NOMO-1 treated with DMSO at 0.1 percent for 48 hours (cell line): Measurements from ENCODE around the gene TRIP12.
A peak's percentile ranks its signal among the peaks of the same experiment; 100 is the strongest.
"Not testable (repeated sequence)": the region's sequence is repeated elsewhere in the genome, so short reads cannot be mapped to it uniquely, and the experiment has no call there.

Experiments used
- DNase-seq: peaks from one replicate; lab custom pipeline; 2025; ENCODE audit not compliant: unreplicated experiment; lab: John Stamatoyannopoulos, UW

TRIP12 gene

GRCh38 chr2:229779650-229780049, 142.2 kb downstream of the TRIP12 start:
- DNase-seq, result no peak

DNA sequence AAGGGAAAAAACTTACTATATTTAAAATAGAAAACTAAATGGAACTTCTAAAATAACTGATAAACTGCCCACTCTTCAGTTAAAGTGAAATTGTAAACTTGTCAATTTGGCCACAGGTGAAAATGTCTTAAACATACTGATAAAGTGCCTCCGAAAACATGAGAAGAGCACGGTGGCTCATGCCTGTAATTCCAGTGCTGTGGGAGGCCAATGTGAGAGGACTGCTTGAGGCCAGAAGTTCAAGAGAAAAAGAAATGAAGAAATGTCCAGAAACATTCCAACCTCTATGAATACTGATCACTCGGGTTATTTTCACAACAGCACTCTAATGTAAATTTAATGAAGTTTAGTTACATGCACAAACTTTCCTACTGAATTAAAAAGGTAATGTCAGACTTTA, 144.1 kb downstream of the TRIP12 start:
- no peak for DNase-seq

DNA sequence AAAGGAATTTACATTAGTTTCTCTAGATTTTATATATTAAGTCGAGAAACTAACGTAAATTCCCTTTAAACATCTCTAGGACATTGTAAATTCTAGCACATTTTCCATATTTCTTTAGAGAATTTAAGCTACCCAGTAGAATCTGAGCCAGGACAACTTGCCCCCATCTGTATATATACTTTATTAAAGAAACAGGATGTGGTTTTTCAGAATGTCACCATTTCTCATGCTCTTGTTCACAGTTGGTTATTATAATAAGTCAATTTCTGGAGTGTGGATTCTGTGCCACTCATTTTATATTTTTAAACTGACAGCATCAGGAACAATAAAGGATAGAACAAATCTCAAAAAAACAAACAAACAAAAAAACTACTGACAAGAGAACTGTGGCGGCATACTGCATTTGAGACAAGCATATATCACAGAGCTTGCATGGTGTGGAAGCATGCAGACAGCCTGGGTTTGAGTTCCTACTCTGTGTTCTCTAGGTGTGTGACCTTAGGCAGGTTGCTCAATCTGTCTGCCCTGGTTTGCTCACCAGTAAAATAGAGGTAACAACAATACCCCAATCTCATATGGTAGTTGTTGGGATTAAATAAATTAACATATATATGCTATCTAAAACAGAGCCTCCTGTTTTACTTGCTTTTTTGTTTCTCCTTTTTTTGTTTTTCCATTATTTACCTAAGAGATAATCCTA, 146.0 kb downstream of the TRIP12 start:
- DNase-seq, result peak; percentile 9

DNA sequence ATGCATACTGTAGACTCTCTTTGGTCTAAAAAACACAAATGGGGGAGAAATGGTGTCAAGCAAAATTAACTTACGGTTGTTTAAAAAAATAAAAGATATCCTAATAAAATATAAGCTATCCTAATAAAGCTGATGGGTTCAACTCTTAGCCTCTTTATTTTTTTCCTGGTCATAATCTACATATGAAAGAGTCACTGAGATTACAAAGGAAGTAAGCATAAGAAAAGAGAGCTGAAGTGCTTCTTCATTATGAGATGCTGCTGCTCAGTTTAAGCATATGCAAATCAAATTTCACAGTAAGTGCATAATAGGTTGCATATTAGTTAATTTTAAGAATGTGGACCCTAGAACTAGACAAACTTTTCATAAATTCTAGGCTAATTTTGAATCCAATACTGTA, 147.6 kb downstream of the TRIP12 start:
- no peak for DNase-seq

GRCh38 chr2:229768235-229768634, 153.6 kb downstream of the TRIP12 start:
- no peak for DNase-seq

GRCh38 chr2:229765721-229766120, 156.1 kb downstream of the TRIP12 start:
- DNase-seq, result no peak

DNA sequence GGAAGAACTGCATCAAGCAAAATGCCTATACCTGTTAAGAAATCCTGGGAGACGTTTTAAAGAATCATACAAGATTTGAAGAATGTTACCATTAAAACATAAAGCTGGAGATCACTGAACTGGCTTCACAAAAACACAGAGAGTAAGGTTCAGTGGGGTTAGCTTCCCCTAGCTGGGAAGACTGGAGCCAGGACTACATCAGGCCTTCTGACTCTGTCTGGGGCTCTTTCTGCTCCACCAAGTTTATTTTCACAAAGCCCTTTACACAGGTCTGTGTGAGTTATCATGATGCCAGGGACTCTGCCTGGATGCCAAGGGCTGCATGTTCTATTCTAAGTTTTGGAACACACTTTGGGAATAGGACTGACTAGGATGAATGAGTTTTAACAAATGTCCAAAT, 160.1 kb downstream of the TRIP12 start:
- DNase-seq, result no peak

GRCh38 chr2:229757462-229757861, 164.3 kb downstream of the TRIP12 start:
- not testable (repeated sequence) for DNase-seq

- no peak for DNase-seq
Measured at GRCh38 chr2:229752970-229753729, 168.7 kb downstream of the TRIP12 start.

DNA sequence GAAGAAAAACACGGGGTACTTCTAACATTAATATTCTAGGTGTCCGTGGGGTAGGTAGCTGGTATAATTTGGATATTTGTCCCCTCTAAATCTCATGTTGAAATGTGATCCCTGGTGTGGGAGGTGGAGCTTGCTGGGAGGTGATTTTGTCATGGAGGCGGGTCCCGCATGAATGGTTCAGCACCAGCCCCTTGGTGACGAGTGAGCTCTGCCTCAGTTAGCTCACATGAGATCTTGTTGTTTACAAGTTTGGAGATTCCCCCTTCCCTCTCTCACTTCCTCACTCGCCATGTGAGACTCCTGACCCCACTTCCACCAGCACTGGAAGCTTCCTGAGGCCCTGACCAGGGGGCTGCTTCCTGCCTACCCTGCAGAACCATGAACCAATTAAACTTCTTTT, 172.0 kb downstream of the TRIP12 start:
- no peak for DNase-seq

DNA sequence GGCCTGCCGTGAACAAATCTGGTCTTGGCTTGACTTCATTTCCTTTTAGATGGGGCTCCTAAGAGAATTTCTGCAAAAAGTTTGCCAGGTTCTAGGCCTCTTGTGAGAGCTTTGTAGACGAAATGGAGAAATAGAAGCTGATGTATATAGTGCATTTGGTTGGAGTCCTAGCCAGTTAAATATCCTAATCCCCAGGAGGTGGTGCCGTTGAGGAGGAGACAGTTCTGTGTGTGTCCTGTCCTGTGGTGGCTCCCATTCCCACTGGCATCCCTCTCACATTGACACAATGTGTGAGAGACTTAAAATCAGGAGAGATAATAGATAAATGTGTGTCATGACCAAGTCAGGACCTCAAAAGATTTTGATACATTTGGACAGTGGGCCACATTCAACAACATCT, 172.9 kb downstream of the TRIP12 start:
- DNase-seq, result no peak

- DNase-seq, result not testable (repeated sequence)
Measured at GRCh38 chr2:229742691-229743090, 179.1 kb downstream of the TRIP12 start.

DNA sequence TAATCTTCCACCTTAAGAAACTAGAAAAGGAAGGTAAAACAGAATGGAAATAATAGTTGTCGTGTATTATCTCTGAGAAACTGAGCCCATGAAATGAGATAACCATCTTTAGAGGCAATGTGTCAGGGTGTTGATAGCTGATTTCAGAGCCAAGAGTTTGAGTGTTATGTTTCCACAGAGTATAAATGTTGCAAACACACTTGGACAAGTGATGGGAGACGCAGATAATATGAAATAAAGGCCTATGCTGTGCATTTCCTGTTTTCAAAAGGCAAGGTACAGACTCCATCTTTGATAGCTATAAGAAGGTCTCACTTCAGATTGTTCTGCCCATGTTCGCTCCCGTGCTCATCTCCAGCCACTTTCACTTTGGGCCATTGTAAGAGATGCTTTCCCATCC, 181.5 kb downstream of the TRIP12 start:
- no peak for DNase-seq

DNA sequence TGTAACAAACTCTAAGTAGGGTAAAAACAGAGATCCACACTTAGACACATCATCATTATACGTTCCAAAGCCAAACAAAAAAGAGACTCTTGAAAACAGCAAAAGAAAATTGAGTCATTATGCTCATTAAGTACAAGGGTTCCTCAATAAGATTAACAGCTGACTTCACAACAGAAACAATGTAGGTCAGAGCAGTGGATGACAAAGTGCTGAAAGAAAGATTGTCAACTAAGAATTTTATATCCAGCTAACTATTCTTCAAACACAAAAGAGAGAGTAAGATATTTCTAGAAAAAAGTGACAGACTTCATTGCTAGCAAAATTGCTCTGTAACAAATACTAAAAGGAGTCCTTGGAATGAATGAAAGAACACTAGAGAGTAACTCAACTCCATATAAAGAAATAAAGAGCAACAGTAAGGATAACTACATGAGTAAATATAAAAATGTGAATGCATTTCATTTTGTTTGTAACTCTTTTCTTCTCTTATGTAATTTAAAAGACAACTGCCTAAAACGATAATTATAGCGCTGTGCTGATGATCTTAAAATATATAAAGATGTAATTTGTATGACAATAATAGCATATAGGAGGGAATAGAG, 183.7 kb downstream of the TRIP12 start:
- no peak for DNase-seq

DNA sequence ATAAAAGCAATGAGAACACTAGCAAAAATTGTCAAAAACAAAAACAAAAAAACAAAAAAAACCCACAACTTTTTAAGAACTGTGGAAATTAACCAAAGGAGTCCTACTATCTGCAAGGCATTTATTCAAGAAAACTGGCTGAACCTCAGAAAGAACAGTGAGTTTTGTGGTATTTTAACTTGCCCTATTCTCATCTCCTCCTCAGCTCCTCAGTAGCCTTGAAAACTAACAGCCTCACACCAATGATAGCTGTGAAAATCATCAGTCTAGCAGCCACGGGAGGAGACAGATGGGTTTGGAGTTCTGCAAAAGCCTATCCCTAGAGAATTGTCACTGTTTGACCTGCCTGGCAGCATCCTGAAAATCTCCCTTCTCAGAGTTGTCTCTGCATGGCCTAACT, 187.4 kb downstream of the TRIP12 start:
- DNase-seq, result no peak

- no peak for DNase-seq
Measured at GRCh38 chr2:229733611-229734245, 188.1 kb downstream of the TRIP12 start.

GRCh38 chr2:229732897-229733296, 188.9 kb downstream of the TRIP12 start:
- no peak for DNase-seq

GRCh38 chr2:229731916-229732315, 189.9 kb downstream of the TRIP12 start:
- DNase-seq, result no peak

DNA sequence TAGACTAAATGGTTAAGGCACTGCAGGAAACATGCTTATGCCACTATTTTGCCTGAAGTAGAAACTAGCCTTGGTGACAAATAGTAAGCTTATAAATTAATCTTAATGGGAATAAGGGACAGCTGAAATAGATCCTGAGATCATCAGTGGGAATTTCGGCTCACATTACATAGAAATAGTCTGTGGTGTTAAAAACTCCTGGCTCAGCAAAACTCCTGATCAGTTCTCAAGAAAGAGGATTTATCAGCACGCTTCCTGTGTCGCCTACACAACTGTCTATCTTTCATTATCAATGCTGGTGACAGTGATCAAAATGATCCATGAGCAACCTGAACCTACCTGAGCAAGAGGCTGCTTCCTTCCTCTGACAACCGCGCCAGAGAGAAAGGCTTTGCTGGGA, 190.4 kb downstream of the TRIP12 start:
- DNase-seq, result no peak

DNA sequence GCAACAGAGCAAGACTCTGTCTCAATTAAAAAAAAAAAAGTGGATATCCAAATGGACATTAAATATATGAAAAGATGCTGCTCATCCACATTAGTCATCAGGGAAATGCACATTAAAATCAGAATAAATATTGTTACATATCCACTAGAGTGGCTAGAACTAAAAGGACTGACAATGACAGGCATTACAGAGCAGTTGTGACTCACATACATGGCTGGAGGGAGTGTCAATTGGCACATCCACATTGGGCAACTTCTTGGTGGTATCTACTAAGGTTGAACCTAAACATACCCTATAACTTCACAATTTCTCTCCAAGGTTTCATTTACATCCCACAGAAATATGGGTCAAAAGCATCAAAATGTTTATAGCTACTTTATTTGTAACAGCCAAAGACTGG, 193.4 kb downstream of the TRIP12 start:
- DNase-seq, result no peak

- DNase-seq, result no peak
Measured at GRCh38 chr2:229726643-229727042, 195.2 kb downstream of the TRIP12 start.
